Astrocyte (in vitro differentiated cells and primary cell): ENCODE data around the gene CCR5AS.

ENCODE experiments used
- DNase-seq: peaks from one replicate; pipeline ENCODE4 v3.0.0-alpha.2; 2010; ENCODE audit warnings: low read depth
- FAIRE-seq: peaks from 2 replicates; lab custom pipeline; 2011; peaks lifted over from hg19 to GRCh38; lab: Jason Lieb, UNC
- H2AFZ ChIP-seq: 2 replicates; pipeline ENCODE4 v1.6.0; 2012; ENCODE audit warnings: low read depth, low read length, inconsistent platforms
- H3K27ac ChIP-seq: 2 replicates; pipeline ENCODE4 v1.5.1; 2011; ENCODE audit warnings: low read depth, low read length, inconsistent platforms
- H3K27me3 ChIP-seq: 2 replicates; pipeline ENCODE4 v1.6.0; 2011; ENCODE audit warnings: low read length, inconsistent platforms; ENCODE audit not compliant: insufficient read depth
- H3K36me3 ChIP-seq: 2 replicates; pipeline ENCODE4 v1.5.1; 2011; ENCODE audit warnings: low read length, inconsistent platforms; ENCODE audit not compliant: insufficient read depth
- H3K4me1 ChIP-seq: 2 replicates; pipeline ENCODE4 v1.5.1; 2011; ENCODE audit warnings: low read length, inconsistent platforms; ENCODE audit not compliant: insufficient read depth
- H3K4me2 ChIP-seq: 2 replicates; pipeline ENCODE4 v1.6.0; 2012; ENCODE audit warnings: low read length, inconsistent platforms
- H3K4me3 ChIP-seq: 2 replicates; pipeline ENCODE4 v1.5.1; 2011; ENCODE audit warnings: low read depth, mild to moderate bottlenecking, low read length, inconsistent platforms; ENCODE audit not compliant: insufficient read depth
- H3K79me2 ChIP-seq: 2 replicates; pipeline ENCODE4 v1.6.0; 2012; ENCODE audit warnings: mild to moderate bottlenecking, low read length, inconsistent platforms; ENCODE audit not compliant: insufficient read depth
- H3K9ac ChIP-seq: 2 replicates; pipeline ENCODE4 v1.6.0; 2012; ENCODE audit warnings: mild to moderate bottlenecking, low read length, inconsistent platforms
- H3K9me3 ChIP-seq: 2 replicates; pipeline ENCODE4 v1.5.1; 2012; ENCODE audit warnings: low read depth, mild to moderate bottlenecking, low read length, inconsistent platforms; ENCODE audit not compliant: insufficient read depth
- H4K20me1 ChIP-seq: 2 replicates; pipeline ENCODE4 v1.6.0; 2012; ENCODE audit warnings: low read length, inconsistent platforms; ENCODE audit not compliant: insufficient read depth
- H3K27ac Mint-ChIP-seq: one replicate; pipeline ENCODE4 v1.8.0; 2021; ENCODE audit warnings: mild to moderate bottlenecking, mixed read lengths; ENCODE audit not compliant: unreplicated experiment
- H3K27me3 Mint-ChIP-seq: one replicate; pipeline ENCODE4 v1.8.0; 2021; ENCODE audit warnings: low read depth, mixed read lengths; ENCODE audit not compliant: unreplicated experiment
- H3K36me3 Mint-ChIP-seq: one replicate; pipeline ENCODE4 v1.8.0; 2021; ENCODE audit warnings: low read depth, mixed read lengths; ENCODE audit not compliant: unreplicated experiment
- H3K4me1 Mint-ChIP-seq: one replicate; pipeline ENCODE4 v1.8.0; 2021; ENCODE audit warnings: low read depth, mixed read lengths; ENCODE audit not compliant: unreplicated experiment
- H3K4me3 Mint-ChIP-seq: one replicate; pipeline ENCODE4 v1.8.0; 2021; ENCODE audit warnings: mild to moderate bottlenecking, moderate library complexity, mixed read lengths; ENCODE audit not compliant: unreplicated experiment
- H3K9me3 Mint-ChIP-seq: one replicate; pipeline ENCODE4 v1.8.0; 2021; ENCODE audit warnings: mild to moderate bottlenecking, mixed read lengths; ENCODE audit not compliant: unreplicated experiment
- EZH2 ChIP-seq: IDR thresholded peaks from 2 replicates; pipeline ENCODE4 v1.6.1; 2012; ENCODE audit warnings: mild to moderate bottlenecking, low read length, inconsistent platforms; ENCODE audit not compliant: insufficient read depth
- TF ChIP-seq, protein P1 (sequence below): IDR thresholded peaks from 2 replicates; pipeline ENCODE4 v1.5.1; 2011; ENCODE audit warnings: low read depth, mild to moderate bottlenecking, inconsistent platforms, low read length, moderate library complexity; ENCODE audit not compliant: insufficient read depth

CCR5AS gene

DNA sequence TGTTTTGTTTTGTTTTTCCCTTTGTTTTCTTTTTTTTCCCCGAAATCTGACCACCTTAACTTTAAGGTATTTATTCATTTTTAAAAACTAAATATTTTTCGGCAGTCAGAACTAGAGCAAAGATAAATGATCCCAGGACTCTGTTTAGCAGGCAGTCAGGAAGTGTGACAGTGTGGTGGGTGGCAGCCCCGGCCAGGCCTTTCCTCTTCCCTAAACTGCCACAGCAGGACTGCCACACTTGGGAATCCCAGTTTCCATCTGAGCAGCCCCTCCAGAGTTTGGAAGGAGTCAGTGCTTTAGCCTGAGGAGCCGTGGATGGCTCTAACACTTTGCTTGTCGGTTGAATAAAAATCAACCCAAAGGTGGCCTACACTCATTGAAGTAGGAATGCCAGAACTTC lies 7.1 kb upstream of the CCR5AS start:
- H2AFZ ChIP-seq, result no peak overlapping the region
- H3K9me3 ChIP-seq, result no peaks in the 10 kb centered on the region
- H3K36me3 Mint-ChIP-seq, result no peaks in the 10 kb centered on the region
- no peaks in the 10 kb centered on the region for H3K9me3 Mint-ChIP-seq
- DNase-seq (no peak), FAIRE-seq (no peak)
- H4K20me1 ChIP-seq, result no peaks in the 10 kb centered on the region
- no peaks in the 10 kb centered on the region for H3K79me2 ChIP-seq
- no peak overlapping the region for H3K4me3 ChIP-seq
- no peak overlapping the region for H3K27ac ChIP-seq
- no peak overlapping the region for H3K4me3 Mint-ChIP-seq
- TF ChIP-seq EZH2, result no peak
- TF ChIP-seq, protein P1, sequence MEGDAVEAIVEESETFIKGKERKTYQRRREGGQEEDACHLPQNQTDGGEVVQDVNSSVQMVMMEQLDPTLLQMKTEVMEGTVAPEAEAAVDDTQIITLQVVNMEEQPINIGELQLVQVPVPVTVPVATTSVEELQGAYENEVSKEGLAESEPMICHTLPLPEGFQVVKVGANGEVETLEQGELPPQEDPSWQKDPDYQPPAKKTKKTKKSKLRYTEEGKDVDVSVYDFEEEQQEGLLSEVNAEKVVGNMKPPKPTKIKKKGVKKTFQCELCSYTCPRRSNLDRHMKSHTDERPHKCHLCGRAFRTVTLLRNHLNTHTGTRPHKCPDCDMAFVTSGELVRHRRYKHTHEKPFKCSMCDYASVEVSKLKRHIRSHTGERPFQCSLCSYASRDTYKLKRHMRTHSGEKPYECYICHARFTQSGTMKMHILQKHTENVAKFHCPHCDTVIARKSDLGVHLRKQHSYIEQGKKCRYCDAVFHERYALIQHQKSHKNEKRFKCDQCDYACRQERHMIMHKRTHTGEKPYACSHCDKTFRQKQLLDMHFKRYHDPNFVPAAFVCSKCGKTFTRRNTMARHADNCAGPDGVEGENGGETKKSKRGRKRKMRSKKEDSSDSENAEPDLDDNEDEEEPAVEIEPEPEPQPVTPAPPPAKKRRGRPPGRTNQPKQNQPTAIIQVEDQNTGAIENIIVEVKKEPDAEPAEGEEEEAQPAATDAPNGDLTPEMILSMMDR, result no peak
- H3K36me3 ChIP-seq, result no peaks in the 10 kb centered on the region
- H3K4me1 ChIP-seq, result peaks cover 4% of the 10 kb centered on the region
- H3K4me2 ChIP-seq, result no peak overlapping the region
- no peak overlapping the region for H3K27ac Mint-ChIP-seq
- H3K27me3 ChIP-seq, result no peaks in the 10 kb centered on the region
- peaks cover 8% of the 10 kb centered on the region for H3K27me3 Mint-ChIP-seq
- H3K9ac ChIP-seq, result no peak overlapping the region
- peaks cover 9% of the 10 kb centered on the region for H3K4me1 Mint-ChIP-seq

DNA sequence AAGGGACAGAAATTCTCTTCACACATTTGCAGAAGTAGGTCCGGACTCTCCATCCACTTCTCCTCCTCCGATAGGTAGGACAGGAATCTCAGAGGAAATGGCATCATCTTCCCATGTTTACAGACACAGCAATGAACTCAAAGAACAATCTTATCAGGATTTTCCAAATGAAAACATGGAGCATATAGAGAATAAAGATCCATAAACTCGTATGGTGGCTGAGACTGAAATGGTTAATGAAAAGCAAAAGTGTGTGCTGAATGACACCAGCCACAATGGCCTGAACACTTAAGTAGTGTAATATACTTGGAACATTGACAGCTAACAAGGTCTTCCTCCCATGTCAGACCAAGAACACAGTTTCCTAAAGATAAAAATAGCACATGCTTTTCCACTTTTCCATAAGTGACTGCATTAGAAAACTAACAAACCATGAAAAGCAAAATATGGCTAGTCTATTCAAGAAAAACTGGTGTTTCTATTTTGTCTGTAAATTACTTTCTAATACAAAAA lies 6.0 kb upstream of the CCR5AS start:
- Histone ChIP-seq H3K9ac (no peak overlapping the region), H3K4me1 (peaks cover 15% of the 10 kb centered on the region), H2AFZ (no peak overlapping the region), H3K4me2 (no peak overlapping the region), H3K4me3 (no peak overlapping the region), H3K36me3 (no peaks in the 10 kb centered on the region), H3K79me2 (no peaks in the 10 kb centered on the region), H3K27ac (no peak overlapping the region), H4K20me1 (no peaks in the 10 kb centered on the region), H3K27me3 (no peaks in the 10 kb centered on the region), H3K9me3 (no peaks in the 10 kb centered on the region)
- peaks cover 20% of the 10 kb centered on the region for H3K4me1 Mint-ChIP-seq
- no peaks in the 10 kb centered on the region for H3K36me3 Mint-ChIP-seq
- no peak overlapping the region for H3K4me3 Mint-ChIP-seq
- H3K9me3 Mint-ChIP-seq, result no peaks in the 10 kb centered on the region
- no peak for FAIRE-seq
- no peak overlapping the region for H3K27ac Mint-ChIP-seq
- DNase-seq, result no peak
- TF ChIP-seq, protein P1, result no peak
- TF ChIP-seq EZH2, result no peak
- H3K27me3 Mint-ChIP-seq, result peaks cover 8% of the 10 kb centered on the region

DNA sequence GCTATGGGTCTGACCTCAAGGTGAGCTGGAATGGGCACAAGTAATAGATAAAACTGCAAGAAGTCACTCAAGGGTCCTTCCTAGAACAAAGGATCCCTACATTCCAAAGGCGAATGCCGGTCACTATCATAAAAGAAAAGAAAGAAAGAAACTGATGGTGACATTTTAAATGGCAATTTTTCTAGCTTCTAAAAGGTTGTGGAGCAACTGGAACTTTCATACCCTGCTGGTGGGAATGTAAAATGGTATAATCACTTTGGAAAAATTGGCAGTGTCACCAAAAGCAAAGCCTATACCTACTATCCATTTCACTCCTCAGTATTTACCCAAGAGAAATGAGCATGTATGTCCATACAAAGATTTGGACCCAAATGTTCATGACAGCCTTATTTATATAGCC lies 4.4 kb upstream of the CCR5AS start:
- Histone ChIP-seq H3K79me2 (no peaks in the 10 kb centered on the region), H3K36me3 (no peaks in the 10 kb centered on the region), H3K4me2 (no peak overlapping the region), H3K27me3 (no peaks in the 10 kb centered on the region), H3K9me3 (no peaks in the 10 kb centered on the region), H2AFZ (no peak overlapping the region), H3K27ac (no peak overlapping the region), H4K20me1 (no peaks in the 10 kb centered on the region), H3K9ac (no peak overlapping the region), H3K4me1 (peaks cover 30% of the 10 kb centered on the region), H3K4me3 (no peak overlapping the region)
- H3K27me3 Mint-ChIP-seq, result peaks cover 8% of the 10 kb centered on the region
- H3K9me3 Mint-ChIP-seq, result no peaks in the 10 kb centered on the region
- FAIRE-seq (no peak), DNase-seq (no peak)
- H3K27ac Mint-ChIP-seq, result no peak overlapping the region
- H3K4me1 Mint-ChIP-seq, result peaks cover 31% of the 10 kb centered on the region
- TF ChIP-seq EZH2, result no peak
- TF ChIP-seq, protein P1, result peak; percentile 12
- H3K36me3 Mint-ChIP-seq, result no peaks in the 10 kb centered on the region
- no peak overlapping the region for H3K4me3 Mint-ChIP-seq
